HepG2 (cell line): ENCODE results near the gene TIPIN. TPM values are rescaled to one million over a fixed set of nuclear protein-coding genes. Genes with fewer than 3 reads are reported as not detected.

Experiments
- CCDC6 ChIP-seq: sonication (generic); formaldehyde crosslinking; IDR thresholded peaks from 2 replicates; pipeline ENCODE4 v1.8.1; 2022; ENCODE audit warnings: mild to moderate bottlenecking, missing genetic modification reagents, moderate library complexity
- CHD2 ChIP-seq: IDR thresholded peaks from 2 replicates; pipeline ENCODE4 v1.6.1; 2011; ENCODE audit warnings: low read depth, low read length, improper control_type of control experiment
- DNMT3B ChIP-seq: conservative IDR thresholded peaks from 2 replicates; pipeline ENCODE4 v1.6.1; 2016; ENCODE audit warnings: missing biosample characterization, control low read depth
- ELF3 ChIP-seq: IDR thresholded peaks from 2 replicates; pipeline ENCODE4 v1.6.1; 2016; ENCODE audit warnings: missing genetic modification reagents, missing compliant biosample characterization
- HNRNPK ChIP-seq: fragments of 200-400 bp; formaldehyde crosslinking; IDR thresholded peaks from 2 replicates; pipeline ENCODE4 v1.6.1; 2018; ENCODE audit warnings: low read length, low read depth, moderate library complexity, mild to moderate bottlenecking; ENCODE audit not compliant: poor library complexity, severe bottlenecking
- MBNL3 ChIP-seq: fragments of 250-450 bp; sonication (Bioruptor Pico); conservative IDR thresholded peaks from 2 replicates; pipeline ENCODE4 v1.8.0; 2022; ENCODE audit warnings: mild to moderate bottlenecking, inconsistent platforms
- NFRKB ChIP-seq: fragments of 450-650 bp; IDR thresholded peaks from 2 replicates; pipeline ENCODE4 v1.6.1; 2017
- PCBP1 ChIP-seq: fragments of 200-400 bp; formaldehyde crosslinking; IDR thresholded peaks from 2 replicates; pipeline ENCODE4 v1.6.1; 2017; ENCODE audit warnings: mild to moderate bottlenecking, low read depth, low read length, borderline replicate concordance
- POGZ ChIP-seq: sonication (generic); formaldehyde crosslinking; IDR thresholded peaks from 2 replicates; pipeline ENCODE4 v1.4.0; 2020; ENCODE audit warnings: mild to moderate bottlenecking, missing genetic modification reagents
- SALL2 ChIP-seq: sonication (generic); formaldehyde crosslinking; IDR thresholded peaks from 2 replicates; pipeline ENCODE4 v1.8.1; 2023; ENCODE audit warnings: mild to moderate bottlenecking, missing genetic modification reagents, inconsistent platforms
- SMAD3 ChIP-seq: sonication (generic); formaldehyde crosslinking; IDR thresholded peaks from 2 replicates; pipeline ENCODE4 v1.4.0; 2020; ENCODE audit warnings: missing genetic modification reagents
- ZKSCAN1 ChIP-seq: fragments of 150-350 bp; IDR thresholded peaks from 2 replicates; pipeline ENCODE4 v1.6.1; 2014; ENCODE audit warnings: low read length
- ZNF101 ChIP-seq: sonication (generic); formaldehyde crosslinking; IDR thresholded peaks from 2 replicates; pipeline ENCODE4 v1.4.0; 2020; ENCODE audit warnings: mild to moderate bottlenecking, low read depth, missing genetic modification reagents, borderline replicate concordance
- ZNF124 ChIP-seq: sonication (generic); formaldehyde crosslinking; IDR thresholded peaks from 2 replicates; pipeline ENCODE4 v1.4.0; 2020; ENCODE audit warnings: missing genetic modification reagents
- ZNF205 ChIP-seq: IDR thresholded peaks from 2 replicates; pipeline ENCODE4 v1.6.1; 2018; ENCODE audit warnings: missing biosample characterization, missing genetic modification reagents
- ZNF282 ChIP-seq: fragments of 450-650 bp; IDR thresholded peaks from 2 replicates; pipeline ENCODE4 v1.6.1; 2018; ENCODE audit not compliant: partially characterized antibody
- ZNF552 ChIP-seq: sonication (generic); formaldehyde crosslinking; IDR thresholded peaks from 2 replicates; pipeline ENCODE4 v1.9.0; 2022; ENCODE audit warnings: missing genetic modification reagents, mild to moderate bottlenecking, borderline replicate concordance
- polyA plus RNA-seq, 8 experiments: library from polyadenylated mRNA; depleted of rRNA in 3 of 8; stranded (reverse) in 7 of 8; unstranded in 1 of 8; fragments of >200 nt; fragmentation: Illumina TruSeq in 4 of 8; extraction: Trizol in 4 of 8; gene quantifications; 2 replicates each; pipeline versions ENCODE4 v1.2.1 to v1.2.3, GENCODE V29; 2011 to 2016; ENCODE audit warnings: low read depth in 4 of 8, missing spikeins in 1 of 8, mixed read lengths in 1 of 8; ENCODE audit not compliant: insufficient read depth in 1 of 8
- total RNA-seq, 5 experiments: library from RNA; depleted of rRNA; stranded (reverse); fragments of >200 nt; fragmentation: Illumina TruSeq; extraction: Trizol; gene quantifications; 2 replicates each; pipeline ENCODE4 v1.2.3, GENCODE V29; 2016; ENCODE audit warnings: low read depth in 1 of 5
- TF ChIP-seq, protein P1 (sequence below): sonication (generic); formaldehyde crosslinking; IDR thresholded peaks from 2 replicates; pipeline ENCODE4 v1.5.1; 2020; ENCODE audit warnings: mild to moderate bottlenecking, missing genetic modification reagents
- TF ChIP-seq, protein P2 (sequence below): sonication (generic); formaldehyde crosslinking; IDR thresholded peaks from 2 replicates; pipeline ENCODE4 v1.4.0; 2020; ENCODE audit warnings: mild to moderate bottlenecking, missing genetic modification reagents
- TF ChIP-seq, protein P3 (sequence below): sonication (generic); formaldehyde crosslinking; IDR thresholded peaks from 2 replicates; pipeline ENCODE4 v1.5.0; 2020; ENCODE audit warnings: mild to moderate bottlenecking, missing genetic modification reagents
- TF ChIP-seq, protein P4 (sequence below): sonication (generic); formaldehyde crosslinking; conservative IDR thresholded peaks from 2 replicates; pipeline ENCODE4 v1.4.0; 2020; ENCODE audit warnings: missing genetic modification reagents
- TF ChIP-seq, protein P5 (sequence below): sonication (generic); formaldehyde crosslinking; IDR thresholded peaks from 2 replicates; pipeline ENCODE4 v1.8.1; 2023; ENCODE audit warnings: mild to moderate bottlenecking, missing genetic modification reagents

TIPIN gene
- total and polyA plus RNA-seq, 2 of the 13 experiments (the other 11 are each of a cell fraction or from before 2014, with no cell fraction given), result 2.7 to 28.6 TPM

DNA sequence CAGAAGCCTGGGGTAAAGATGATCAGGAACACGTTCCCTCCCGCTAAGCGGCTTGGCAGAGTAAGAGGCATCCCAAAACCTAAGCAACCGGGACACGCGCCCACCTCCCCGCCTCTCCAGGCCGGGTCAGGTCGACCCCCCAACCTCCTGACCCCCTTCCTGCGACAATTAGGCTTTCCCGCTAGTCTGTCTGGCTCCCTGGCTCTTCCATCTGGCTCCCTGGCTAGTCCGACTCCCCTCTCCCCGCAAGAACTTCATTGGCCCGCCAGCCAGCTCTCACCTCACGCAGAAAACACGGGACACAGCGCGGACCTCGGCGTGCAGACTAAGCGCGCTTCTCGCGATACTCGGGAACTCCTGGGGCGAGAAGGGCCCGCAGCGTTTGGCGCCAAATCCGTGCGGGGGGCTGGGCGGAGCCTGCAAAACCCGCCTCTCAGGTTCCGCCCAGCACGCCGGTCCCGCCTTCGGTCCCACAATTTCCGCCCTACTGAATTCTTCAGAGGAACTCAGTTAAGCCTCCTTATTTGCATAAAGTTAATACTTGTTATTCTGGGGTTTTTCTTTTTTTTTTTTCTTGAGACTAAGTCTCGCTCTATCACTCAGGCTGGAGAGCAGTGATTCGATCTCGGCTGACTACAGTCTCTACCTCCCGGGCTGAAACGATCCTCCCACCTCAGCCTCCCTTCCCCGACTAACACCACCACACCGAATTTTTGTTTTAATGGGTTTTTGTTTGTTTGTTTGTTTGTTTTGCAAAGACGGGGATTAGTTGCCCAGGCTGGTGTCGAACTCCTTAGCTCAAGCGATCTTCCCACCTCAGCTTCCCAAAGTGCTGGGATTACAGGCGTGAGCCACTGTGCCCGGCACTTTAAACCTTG is at the start of gene TIPIN (continued):
- TF ChIP-seq, protein P1, sequence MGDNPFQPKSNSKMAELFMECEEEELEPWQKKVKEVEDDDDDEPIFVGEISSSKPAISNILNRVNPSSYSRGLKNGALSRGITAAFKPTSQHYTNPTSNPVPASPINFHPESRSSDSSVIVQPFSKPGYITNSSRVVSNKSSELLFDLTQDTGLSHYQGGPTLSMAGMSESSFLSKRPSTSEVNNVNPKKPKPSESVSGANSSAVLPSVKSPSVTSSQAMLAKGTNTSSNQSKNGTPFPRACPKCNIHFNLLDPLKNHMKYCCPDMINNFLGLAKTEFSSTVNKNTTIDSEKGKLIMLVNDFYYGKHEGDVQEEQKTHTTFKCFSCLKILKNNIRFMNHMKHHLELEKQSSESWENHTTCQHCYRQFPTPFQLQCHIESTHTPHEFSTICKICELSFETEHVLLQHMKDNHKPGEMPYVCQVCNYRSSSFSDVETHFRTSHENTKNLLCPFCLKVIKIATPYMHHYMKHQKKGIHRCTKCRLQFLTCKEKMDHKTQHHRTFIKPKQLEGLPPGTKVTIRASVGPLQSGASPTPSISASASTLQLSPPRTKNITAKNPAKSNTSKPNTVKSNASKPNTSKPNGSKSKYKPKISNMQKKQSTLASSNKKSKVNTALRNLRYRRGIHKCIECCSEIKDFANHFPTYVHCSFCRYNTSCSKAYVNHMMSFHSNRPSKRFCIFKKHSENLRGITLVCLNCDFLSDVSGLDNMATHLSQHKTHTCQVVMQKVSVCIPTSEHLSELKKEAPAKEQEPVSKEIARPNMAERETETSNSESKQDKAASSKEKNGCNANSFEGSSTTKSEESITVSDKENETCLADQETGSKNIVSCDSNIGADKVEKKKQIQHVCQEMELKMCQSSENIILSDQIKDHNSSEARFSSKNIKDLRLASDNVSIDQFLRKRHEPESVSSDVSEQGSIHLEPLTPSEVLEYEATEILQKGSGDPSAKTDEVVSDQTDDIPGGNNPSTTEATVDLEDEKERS (CRISPR knock-in tag), result 0 out of 2 replicates have a peak, but pooled peaks have one; percentile 37
- peak; percentile 81 for TF ChIP-seq ZNF205 (CRISPR knock-in tag)
- TF ChIP-seq, protein P2, sequence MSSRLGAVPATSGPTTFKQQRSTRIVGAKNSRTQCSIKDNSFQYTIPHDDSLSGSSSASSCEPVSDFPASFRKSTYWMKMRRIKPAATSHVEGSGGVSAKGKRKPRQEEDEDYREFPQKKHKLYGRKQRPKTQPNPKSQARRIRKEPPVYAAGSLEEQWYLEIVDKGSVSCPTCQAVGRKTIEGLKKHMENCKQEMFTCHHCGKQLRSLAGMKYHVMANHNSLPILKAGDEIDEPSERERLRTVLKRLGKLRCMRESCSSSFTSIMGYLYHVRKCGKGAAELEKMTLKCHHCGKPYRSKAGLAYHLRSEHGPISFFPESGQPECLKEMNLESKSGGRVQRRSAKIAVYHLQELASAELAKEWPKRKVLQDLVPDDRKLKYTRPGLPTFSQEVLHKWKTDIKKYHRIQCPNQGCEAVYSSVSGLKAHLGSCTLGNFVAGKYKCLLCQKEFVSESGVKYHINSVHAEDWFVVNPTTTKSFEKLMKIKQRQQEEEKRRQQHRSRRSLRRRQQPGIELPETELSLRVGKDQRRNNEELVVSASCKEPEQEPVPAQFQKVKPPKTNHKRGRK (CRISPR knock-in tag), result no peak
- peak; percentile 84 for TF ChIP-seq CCDC6
- TF ChIP-seq NFRKB, result no peak
- no peak for TF ChIP-seq MBNL3 (CRISPR knock-in tag)
- no peak for TF ChIP-seq ZNF124 (CRISPR knock-in tag)
- TF ChIP-seq POGZ (CRISPR knock-in tag), result peak; percentile 74; the same call in 1 of the 2 replicates
- no peak for TF ChIP-seq HNRNPK
- 0 out of 2 replicates have a peak, but pooled peaks have one; percentile 62 for TF ChIP-seq ZNF552
- peak; percentile 93; the same call in 1 of the 2 replicates for TF ChIP-seq DNMT3B (CRISPR knock-in tag)
- TF ChIP-seq ELF3 (CRISPR knock-in tag), result peak; percentile 75
- TF ChIP-seq, protein P3, sequence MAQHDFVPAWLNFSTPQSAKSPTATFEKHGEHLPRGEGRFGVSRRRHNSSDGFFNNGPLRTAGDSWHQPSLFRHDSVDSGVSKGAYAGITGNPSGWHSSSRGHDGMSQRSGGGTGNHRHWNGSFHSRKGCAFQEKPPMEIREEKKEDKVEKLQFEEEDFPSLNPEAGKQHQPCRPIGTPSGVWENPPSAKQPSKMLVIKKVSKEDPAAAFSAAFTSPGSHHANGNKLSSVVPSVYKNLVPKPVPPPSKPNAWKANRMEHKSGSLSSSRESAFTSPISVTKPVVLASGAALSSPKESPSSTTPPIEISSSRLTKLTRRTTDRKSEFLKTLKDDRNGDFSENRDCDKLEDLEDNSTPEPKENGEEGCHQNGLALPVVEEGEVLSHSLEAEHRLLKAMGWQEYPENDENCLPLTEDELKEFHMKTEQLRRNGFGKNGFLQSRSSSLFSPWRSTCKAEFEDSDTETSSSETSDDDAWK, result no peak
- TF ChIP-seq SALL2 (CRISPR knock-in tag), result no peak; the same call in none of the 2 replicates
- TF ChIP-seq, protein P4, sequence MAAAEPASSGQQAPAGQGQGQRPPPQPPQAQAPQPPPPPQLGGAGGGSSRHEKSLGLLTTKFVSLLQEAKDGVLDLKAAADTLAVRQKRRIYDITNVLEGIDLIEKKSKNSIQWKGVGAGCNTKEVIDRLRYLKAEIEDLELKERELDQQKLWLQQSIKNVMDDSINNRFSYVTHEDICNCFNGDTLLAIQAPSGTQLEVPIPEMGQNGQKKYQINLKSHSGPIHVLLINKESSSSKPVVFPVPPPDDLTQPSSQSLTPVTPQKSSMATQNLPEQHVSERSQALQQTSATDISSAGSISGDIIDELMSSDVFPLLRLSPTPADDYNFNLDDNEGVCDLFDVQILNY, result peak; percentile 92
- peak; percentile 100 for TF ChIP-seq CHD2
- TF ChIP-seq PCBP1, result 0 out of 2 replicates have a peak, but pooled peaks have one; percentile 17
- TF ChIP-seq ZNF282, result no peak
- no peak for TF ChIP-seq ZKSCAN1
- TF ChIP-seq SMAD3, result no peak
- TF ChIP-seq, protein P5, sequence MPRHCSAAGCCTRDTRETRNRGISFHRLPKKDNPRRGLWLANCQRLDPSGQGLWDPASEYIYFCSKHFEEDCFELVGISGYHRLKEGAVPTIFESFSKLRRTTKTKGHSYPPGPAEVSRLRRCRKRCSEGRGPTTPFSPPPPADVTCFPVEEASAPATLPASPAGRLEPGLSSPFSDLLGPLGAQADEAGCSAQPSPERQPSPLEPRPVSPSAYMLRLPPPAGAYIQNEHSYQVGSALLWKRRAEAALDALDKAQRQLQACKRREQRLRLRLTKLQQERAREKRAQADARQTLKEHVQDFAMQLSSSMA (CRISPR knock-in tag), result no peak
- TF ChIP-seq ZNF101 (CRISPR knock-in tag), result peak; percentile 91; the same call in 1 of the 2 replicates
